Kidney glomerular epithelial cell (primary cell): ENCODE results near the gene CITED4.
"Not testable (repeated sequence)": the region's sequence is repeated elsewhere in the genome, so short reads cannot be mapped to it uniquely, and the experiment has no call there.

Experiments used
- DNase-seq: peaks from one replicate; lab custom pipeline; 2025; lab: John Stamatoyannopoulos, UW

Gene CITED4

DNA sequence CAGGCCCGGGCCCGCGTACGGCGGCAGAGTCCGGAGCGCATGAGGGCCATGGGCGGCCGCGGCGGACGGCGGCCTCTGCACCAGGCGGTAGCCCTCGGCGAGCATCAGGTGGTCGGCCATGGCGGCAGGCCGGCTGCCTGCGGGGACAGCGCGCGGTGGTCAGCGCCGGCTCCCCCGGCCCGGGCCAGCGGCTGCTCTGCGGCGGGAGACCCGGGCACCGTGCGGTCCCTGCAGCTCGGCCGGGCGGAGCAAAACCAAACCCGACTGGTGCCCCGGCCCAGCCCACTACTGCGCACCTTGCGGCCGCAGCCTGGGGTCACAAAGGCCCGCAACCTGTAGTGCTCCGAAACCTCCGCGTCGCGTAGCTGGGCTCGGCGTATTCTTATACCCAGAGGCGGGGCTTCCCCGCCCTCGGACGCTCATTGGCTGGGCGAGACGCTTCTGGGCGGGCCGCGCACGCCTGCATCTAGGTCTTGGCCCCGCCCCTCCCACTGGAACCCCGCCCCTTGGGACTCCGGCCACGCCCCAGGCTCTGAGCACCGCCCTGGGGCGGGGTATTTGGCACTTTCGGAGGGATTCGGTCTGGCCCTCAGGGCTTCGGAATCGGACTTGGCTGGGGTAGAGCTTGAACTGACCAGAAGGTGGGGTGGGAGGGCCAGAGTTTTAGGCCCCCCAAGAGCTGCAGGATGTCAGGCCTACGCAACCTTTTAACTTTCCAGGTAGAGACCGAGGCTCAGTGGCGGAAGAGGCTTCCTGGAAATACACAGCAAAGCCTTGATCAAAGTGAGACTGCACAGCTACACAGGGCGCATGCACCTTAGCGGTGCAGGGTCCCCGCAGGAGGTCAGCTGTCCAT, at the start of gene CITED4:
Gene CITED4, minus strand, starts transcription at position 356 of the 856 bp plus-strand sequence. Its CDS starts 236 bp downstream, at position 120.
- peak; percentile 89 for DNase-seq

DNA sequence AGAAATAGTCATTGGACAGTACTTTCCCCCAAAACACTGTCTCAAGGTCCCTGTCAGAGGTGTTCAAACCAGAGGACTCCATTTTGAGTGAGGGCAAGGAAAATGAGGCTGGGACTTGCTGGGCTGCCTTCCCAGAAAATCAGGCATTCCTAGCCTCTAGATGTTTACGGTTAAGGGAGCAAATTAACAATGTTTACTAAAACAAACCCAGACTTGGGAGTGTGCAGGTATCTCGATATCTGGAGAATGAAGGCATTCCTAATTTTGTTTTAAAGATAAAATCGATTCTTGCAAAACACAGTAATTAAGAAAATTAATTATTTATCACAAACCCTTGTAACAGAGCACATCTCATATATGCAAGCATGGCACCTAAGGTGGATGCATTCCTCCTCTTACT, 48.9 kb upstream of the CITED4 start:
- DNase-seq: no peak

DNA sequence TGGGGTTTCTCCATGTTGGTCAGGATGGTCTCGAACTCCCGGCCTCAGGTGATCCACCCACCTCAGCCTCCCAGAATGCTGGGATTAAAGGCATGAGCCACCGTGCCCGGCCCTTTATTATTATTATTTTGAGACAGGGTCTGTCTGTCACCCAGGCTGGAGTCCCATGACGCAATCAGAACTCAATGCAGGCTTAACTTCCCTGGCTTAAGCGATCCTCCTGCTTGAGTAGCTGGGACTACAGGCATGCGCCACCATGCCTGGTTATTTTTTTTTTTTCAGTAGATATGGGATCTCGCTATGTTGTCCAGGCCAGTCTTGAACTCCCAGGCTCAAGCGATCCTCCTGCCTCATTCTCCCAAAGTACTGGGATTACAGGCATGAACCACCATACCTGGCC, 47.1 kb upstream of the CITED4 start:
- DNase-seq: no peak

- no peak for DNase-seq
Observed at GRCh38 chr1:40908350-40908749, 46.2 kb upstream of the CITED4 start.

- no peak for DNase-seq
Observed at GRCh38 chr1:40907899-40908298, 45.7 kb upstream of the CITED4 start.

- no peak for DNase-seq
Observed at GRCh38 chr1:40906781-40907400, 44.7 kb upstream of the CITED4 start.

- no peak for DNase-seq
Observed at GRCh38 chr1:40905061-40905460, 42.9 kb upstream of the CITED4 start.

DNA sequence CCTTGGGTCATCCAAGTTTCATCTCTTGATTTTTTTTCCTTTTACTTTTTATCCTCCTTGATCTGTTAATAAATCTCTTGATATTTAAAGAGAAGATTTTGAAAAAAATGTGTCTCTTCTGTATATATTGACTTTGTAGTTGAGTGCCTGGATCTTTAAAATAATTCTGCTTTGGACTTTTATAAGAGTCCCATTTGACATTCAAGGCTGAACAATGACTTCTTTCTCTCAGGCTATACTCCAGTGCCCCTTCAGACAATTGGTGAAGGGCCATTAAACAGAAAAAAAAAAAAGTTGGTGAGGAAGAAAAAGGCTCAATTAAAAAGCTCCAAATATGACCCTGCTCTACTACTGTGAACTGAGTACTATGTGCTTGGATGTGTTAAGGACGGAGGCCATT, 40.9 kb upstream of the CITED4 start:
- no peak for DNase-seq

DNA sequence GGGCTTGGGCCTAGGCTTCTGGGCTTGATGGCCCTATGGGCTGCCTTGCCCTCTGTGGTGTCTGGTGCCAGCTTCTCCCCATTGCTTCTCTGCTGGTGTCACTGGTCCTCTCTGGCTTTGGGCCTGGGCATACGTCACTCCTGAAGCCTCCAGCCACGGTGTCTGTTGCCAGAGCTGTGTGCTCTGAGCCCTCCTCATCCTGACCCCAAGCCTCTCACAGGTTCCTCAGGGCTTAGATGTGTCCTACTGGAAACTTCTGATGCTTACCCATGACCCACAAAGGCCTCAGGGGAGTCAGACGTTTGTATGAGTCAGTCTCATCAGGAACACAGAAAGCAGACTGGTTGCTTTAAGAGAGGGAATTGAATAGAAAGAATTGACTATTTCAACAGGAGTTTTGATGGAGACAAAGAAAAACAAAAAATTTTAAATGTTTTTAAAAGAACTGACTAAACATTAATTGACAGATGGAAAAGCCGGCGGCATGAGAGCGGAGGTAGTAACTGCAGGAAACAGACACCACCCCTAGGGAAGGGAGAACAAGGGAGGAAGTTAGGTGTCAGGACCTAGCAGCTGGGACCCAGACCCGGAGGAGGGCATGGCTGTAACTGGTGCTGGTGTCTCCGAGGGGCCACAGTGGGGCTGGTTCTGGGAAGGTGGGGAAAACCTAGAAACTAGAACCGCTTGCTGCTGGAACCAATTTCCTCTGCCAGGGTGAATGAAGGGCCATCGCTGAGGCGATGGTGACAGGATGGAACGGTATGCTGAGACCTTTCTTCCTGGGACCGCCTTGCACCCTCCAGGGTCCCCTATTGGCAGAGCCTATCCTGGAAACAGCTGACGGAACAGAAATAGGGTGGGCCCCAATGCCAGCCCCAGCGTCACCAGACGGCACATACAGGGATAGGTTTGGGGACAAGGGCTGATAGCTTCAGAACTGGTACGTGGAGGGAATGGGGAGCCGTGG, 40.0 kb upstream of the CITED4 start:
- DNase-seq: peak; percentile 68

GRCh38 chr1:40899230-40899870, 37.2 kb upstream of the CITED4 start:
- DNase-seq: no peak

GRCh38 chr1:40898431-40898901, 36.3 kb upstream of the CITED4 start:
- DNase-seq: peak; percentile 90

DNA sequence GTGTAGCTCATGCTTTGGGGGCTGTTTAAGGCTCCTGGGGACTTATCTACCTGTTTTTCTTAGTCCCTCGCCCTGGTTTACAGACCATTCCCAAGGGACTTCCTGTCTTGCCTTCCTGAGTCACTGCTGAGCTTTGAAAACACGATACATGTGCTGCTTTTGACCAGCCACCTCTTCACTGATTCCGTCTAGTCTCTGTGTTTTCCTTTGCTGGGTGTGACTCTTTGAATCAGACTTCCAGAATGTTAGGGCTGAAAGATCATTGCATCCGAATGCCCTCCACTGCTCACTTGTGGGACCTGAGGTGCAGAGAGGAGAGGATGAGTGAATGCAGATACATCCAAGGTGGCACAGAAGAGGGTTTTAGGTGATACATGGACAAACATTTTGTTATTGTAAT, 35.4 kb upstream of the CITED4 start:
- peak; percentile 98 for DNase-seq

DNA sequence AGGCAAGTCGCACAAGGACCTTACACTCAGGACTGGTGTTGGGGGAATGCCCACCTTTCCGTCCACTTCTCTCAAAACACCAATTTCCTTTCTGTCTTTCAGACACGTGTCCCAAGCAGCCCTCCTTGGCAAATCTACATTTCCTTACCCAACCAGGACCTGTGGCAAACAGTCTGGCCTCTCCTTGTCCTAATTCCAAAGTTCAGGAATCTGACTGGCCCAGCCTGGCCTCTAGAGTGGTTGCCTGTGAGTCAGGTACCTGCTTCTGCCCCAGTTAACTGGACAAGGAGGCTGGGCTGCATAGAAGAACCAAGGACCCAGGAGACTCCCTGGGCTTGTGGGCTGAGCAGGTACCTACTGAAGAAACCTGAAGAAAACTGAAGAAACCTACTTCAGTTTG, 34.3 kb upstream of the CITED4 start:
- no peak for DNase-seq

DNA sequence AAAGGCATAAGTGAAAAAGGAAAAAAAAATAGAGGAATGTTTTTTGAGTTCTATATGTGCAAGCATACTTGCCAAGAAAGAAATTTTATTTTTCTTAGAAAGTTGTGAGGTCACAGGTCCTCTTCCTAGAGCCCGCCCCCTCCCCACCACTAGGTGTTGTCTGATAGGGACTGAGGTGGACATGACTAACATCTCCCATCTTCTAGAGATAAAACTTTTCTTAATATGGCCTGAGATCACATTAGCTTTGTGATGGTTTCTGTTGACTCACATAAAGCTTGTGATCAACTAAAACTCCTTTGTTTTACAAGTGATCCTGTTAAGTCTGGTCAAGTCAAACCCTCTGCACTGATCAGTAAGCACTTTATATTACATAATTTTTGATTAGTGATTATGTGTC, 33.4 kb upstream of the CITED4 start:
- no peak for DNase-seq

DNA sequence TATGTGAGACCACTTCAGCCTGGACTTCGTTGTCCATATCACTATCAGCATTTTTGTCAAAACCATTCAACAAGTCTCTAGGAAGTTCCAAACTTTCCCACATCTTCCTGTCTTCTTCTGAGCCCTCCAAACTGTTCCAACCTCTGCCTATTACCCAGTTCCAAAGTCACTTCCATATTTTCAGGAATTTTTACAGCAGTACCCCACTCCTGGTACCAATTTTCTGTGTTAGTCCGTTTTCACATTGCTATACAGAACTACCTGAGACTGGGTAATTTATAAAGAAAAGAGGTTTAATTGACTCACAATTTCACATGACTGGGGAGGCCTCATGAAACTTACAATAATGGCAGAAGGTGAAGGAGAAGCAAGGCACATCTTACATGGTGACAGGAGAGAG, 32.7 kb upstream of the CITED4 start:
- not testable (repeated sequence) for DNase-seq

GRCh38 chr1:40894455-40894854, 32.3 kb upstream of the CITED4 start:
- no peak for DNase-seq

DNA sequence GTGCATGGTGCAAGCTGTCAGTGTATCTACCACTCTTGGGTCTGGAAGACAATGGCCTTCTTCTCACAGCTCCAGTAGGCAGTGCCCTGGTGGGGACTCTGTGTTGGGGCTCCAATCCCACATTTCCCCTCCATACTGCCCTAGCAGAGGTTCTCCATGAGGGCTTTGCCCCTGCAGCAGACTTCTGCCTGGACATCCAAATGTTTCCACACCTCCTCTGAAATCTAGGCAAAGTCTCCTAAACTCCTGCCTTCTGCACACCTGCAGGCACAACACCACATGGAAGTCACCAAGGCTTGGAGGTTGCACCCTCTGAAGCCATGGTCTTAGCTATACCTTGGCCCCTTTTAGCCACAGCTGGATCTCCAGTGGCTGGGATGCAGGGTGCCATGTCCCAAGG, 31.8 kb upstream of the CITED4 start:
- no peak for DNase-seq

DNA sequence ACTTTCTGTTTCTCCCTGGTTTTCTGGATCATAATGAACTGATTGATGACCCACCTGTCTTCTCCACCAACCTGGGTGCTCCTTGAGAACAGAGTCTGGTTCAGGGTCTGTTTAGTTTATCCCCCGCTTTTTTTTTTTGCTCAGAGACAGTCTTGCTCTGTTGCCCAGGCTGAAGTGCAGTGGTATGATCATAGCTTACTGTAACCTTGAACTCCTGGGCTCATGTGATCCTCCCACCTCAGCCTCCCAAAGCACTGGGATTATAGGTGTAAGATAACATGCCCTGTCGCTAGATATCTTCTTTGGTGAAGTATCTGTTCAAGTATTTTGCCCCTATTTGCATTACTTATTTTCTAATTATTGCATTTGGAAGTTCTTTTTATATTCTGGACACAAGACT, 30.2 kb upstream of the CITED4 start:
- DNase-seq: no peak

DNA sequence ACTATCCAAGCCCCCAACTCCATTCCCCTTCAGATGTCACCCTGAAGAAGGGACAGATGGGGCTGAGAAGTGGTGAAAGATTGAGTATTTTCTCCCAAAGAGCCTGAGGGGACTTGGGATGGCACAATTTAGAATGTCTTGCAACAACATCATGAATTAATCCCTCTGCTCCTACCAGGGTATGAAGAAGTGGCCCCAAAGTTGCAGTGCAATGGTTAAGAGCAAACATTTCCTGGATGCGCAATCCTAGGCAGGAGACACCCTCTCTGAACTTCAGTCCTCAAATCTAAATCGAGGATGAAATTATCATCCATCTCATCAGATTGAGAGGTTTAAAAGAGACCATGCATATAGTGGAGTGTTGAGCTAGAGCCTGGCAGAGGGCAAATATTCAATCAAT, 28.6 kb upstream of the CITED4 start:
- DNase-seq: no peak

GRCh38 chr1:40887652-40888051, 25.5 kb upstream of the CITED4 start:
- DNase-seq: no peak

DNA sequence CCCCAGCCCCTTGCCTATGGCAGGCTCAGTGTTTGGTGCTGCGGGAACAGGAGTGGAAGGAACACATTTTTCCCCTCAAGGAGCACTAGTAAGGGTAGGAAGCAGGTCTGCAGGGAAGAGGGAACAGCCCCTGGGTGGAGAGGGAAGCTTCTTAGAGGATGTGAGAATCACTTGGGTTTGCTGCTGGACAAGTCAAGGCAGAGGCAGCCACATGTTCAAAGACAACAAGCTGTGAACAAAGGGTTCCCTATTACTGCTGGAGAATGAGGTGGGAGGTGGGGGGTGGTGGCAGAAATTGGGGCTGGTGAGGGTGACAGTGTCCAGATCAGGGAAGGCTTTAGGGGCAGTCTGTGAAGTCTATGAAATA, 24.8 kb upstream of the CITED4 start:
- no peak for DNase-seq
